OCI-LY3 (cell line): ENCODE results near the gene EEF2KMT.
A peak's percentile ranks its signal among the peaks of the same experiment; 100 is the strongest.

Experiments used
- H2AFZ ChIP-seq: fragments of 200-600, 300-600 bp; shearing (Covaris generic); 2 replicates; pipeline ENCODE4 v1.6.0; 2014; ENCODE audit warnings: antibody characterized with exemption, low read depth, low read length
- H3K27ac ChIP-seq: fragments of 200-600, 300-600 bp; sonication (generic); 2 replicates; pipeline ENCODE4 v1.5.1; 2014; ENCODE audit warnings: mild to moderate bottlenecking, low read length, moderate library complexity, mixed read lengths
- H3K27me3 ChIP-seq: fragments of 200-600, 300-600 bp; sonication (generic); 2 replicates; pipeline ENCODE4 v1.6.1; 2014; ENCODE audit warnings: low read depth, low read length, mixed read lengths
- H3K36me3 ChIP-seq: fragments of 200-600, 300-600 bp; sonication (generic); replicated peaks from 2 replicates; pipeline ENCODE3; 2014; ENCODE audit warnings: low read depth, low read length, mixed read lengths
- H3K4me1 ChIP-seq: fragments of 300-600, 200-600 bp; sonication (generic); 2 replicates; pipeline ENCODE4 v1.6.1; 2014; ENCODE audit warnings: low read length, mixed read lengths
- H3K4me2 ChIP-seq: fragments of 200-600, 300-600 bp; sonication (generic); 2 replicates; pipeline ENCODE4 v1.6.1; 2014; ENCODE audit warnings: low read length, mixed read lengths
- H3K4me3 ChIP-seq: fragments of 300-600, 200-600 bp; sonication (generic); 2 replicates; pipeline ENCODE4 v1.5.1; 2014; ENCODE audit warnings: antibody characterized with exemption, mild to moderate bottlenecking, low read length, moderate library complexity
- H3K79me2 ChIP-seq: fragments of 300-600, 200-600 bp; shearing (Covaris generic); 2 replicates; pipeline ENCODE4 v1.6.1; 2014; ENCODE audit warnings: mild to moderate bottlenecking, low read length, mixed read lengths
- H3K9ac ChIP-seq: fragments of 300-600, 200-600 bp; shearing (Covaris generic); 2 replicates; pipeline ENCODE4 v1.6.0; 2014; ENCODE audit warnings: mild to moderate bottlenecking, low read length, moderate library complexity
- H3K9me3 ChIP-seq: fragments of 200-600, 300-600 bp; shearing (Covaris generic); 2 replicates; pipeline ENCODE4 v1.6.1; 2014; ENCODE audit warnings: low read length, mixed read lengths; ENCODE audit not compliant: insufficient read depth
- H4K20me1 ChIP-seq: fragments of 200-600, 300-600 bp; sonication (generic); 2 replicates; pipeline ENCODE4 v1.6.1; 2016; ENCODE audit warnings: low read length, mixed read lengths; ENCODE audit not compliant: insufficient read depth
- EZH2phosphoT487 ChIP-seq: fragments of 200-600 bp; shearing (Covaris generic); IDR thresholded peaks from 2 replicates; pipeline ENCODE4 v1.6.1; 2018; ENCODE audit warnings: antibody characterized with exemption, mixed run types, low read depth
- TF ChIP-seq, protein P1 (sequence below): fragments of 200-600, 300-600 bp; sonication (generic); IDR thresholded peaks from 2 replicates; pipeline ENCODE4 v1.5.1; 2014; ENCODE audit warnings: antibody characterized with exemption, low read length, low read depth

The EEF2KMT gene

DNA sequence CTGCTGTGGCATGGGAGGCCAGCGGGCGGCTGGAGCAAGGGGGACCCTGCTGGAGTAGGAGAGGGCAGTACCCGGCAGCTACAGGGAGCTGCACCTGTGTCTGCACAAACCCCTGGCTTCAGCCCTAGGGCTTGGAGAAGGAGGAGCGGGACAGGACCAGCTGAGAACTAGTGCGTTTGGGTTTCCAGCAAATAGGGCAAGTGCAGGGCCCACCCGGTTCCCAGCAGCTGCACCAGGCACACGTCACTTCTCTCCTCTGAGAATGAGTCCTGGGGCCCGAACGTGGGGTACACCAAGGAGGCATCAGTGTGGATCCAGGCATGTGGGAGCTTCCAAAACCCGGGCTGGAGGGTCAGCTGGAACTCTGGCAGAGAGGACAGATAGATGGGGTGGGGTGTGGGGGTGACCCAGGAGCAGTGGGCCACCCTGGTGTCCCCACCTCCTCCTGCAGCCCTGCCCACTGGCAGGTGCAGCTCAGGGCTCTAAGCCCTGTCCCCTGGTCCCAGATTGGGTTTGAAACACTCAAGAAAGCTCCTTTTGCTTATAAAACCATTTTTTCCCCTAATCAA, 37.4 kb downstream of the EEF2KMT start:
- no peak overlapping the region for H3K9ac ChIP-seq
- H3K79me2 ChIP-seq: no peaks in the 10 kb centered on the region
- no peak for TF ChIP-seq EZH2phosphoT487
- TF ChIP-seq, protein P1, sequence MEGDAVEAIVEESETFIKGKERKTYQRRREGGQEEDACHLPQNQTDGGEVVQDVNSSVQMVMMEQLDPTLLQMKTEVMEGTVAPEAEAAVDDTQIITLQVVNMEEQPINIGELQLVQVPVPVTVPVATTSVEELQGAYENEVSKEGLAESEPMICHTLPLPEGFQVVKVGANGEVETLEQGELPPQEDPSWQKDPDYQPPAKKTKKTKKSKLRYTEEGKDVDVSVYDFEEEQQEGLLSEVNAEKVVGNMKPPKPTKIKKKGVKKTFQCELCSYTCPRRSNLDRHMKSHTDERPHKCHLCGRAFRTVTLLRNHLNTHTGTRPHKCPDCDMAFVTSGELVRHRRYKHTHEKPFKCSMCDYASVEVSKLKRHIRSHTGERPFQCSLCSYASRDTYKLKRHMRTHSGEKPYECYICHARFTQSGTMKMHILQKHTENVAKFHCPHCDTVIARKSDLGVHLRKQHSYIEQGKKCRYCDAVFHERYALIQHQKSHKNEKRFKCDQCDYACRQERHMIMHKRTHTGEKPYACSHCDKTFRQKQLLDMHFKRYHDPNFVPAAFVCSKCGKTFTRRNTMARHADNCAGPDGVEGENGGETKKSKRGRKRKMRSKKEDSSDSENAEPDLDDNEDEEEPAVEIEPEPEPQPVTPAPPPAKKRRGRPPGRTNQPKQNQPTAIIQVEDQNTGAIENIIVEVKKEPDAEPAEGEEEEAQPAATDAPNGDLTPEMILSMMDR: no peak

DNA sequence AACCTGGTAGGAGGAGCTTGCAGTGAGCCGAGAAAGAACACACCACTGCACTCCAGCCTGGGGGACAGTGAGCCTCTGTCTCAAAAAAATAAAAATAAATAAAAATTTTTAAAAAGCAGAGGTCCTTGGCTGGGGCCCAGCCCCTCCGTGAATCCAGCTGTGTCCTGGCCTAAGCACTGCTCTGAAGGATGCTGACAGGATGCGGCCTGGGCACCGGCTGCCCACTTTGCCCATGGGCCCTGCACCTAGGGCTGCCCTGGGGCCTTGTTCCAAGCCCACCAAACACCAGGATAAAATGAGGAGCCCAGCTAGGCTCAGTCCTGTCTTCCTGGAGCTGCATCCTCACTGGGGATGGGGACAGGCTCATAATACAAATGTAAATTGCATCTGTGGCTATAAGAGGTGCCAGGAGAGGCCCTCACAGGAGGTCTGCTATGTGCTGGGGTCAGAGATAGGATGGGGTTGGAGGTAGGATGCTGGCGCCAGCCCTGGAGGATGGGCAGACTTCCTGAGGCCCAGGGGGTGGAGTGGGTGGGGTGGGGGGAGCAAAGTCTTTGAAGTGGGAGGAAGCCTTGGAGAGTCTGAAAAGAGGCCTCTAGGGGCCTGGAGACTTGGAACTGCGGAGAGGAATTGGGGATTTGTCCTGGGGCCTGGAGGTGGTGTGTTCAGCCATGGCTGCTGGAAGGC, 38.1 kb downstream of the EEF2KMT start:
- Histone ChIP-seq H3K9ac (no peak overlapping the region), H3K79me2 (no peaks in the 10 kb centered on the region)

More for the DNA sequence above, 37.4 kb downstream of the EEF2KMT start:
- H3K27me3 ChIP-seq: peaks cover 12% of the 10 kb centered on the region; the same call in 1 of the 2 replicates
- H3K36me3 ChIP-seq: no peaks in the 10 kb centered on the region
- H2AFZ ChIP-seq: no peak overlapping the region
- H3K4me2 ChIP-seq: no peak overlapping the region
- H4K20me1 ChIP-seq: no peaks in the 10 kb centered on the region
- no peaks in the 10 kb centered on the region for H3K4me1 ChIP-seq
- H3K27ac ChIP-seq: no peak overlapping the region
- no peaks in the 10 kb centered on the region for H3K9me3 ChIP-seq
- no peak overlapping the region for H3K4me3 ChIP-seq

DNA sequence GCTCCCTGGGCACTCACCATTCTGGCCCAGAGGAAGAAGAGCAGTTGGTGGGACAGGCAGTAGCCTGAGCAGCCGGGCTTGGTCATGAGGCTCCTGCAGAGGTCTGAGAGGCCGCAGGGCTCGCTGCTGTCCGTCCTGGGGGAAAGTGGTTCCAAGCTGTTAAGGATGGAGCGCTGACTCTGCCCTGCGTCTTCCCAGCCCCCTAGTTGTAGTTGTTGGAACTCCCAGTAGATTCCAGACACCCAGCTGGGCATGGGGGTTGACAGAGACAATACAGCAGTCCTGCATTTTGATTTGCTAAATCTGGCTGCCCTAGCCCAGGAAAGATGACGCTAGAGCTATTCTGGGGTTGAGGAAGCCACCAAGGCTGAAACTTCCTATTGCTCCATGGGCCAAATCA, 39.1 kb downstream of the EEF2KMT start:
- no peak overlapping the region for H2AFZ ChIP-seq
- peaks cover 12% of the 10 kb centered on the region; the same call in 1 of the 2 replicates for H3K27me3 ChIP-seq
- H3K27ac ChIP-seq: no peak overlapping the region
- H3K4me2 ChIP-seq: no peak overlapping the region
- no peaks in the 10 kb centered on the region for H3K4me1 ChIP-seq
- H3K4me3 ChIP-seq: no peak overlapping the region
- no peak overlapping the region for H3K9ac ChIP-seq
- no peaks in the 10 kb centered on the region for H4K20me1 ChIP-seq
- no peaks in the 10 kb centered on the region for H3K36me3 ChIP-seq
- no peaks in the 10 kb centered on the region for H3K9me3 ChIP-seq
- H3K79me2 ChIP-seq: no peaks in the 10 kb centered on the region
- TF ChIP-seq EZH2phosphoT487: no peak
- TF ChIP-seq, protein P1: no peak

More for the DNA sequence above, 38.1 kb downstream of the EEF2KMT start:
- no peak overlapping the region for H3K4me3 ChIP-seq
- TF ChIP-seq, protein P1: no peak
- no peak for TF ChIP-seq EZH2phosphoT487
- H3K27ac ChIP-seq: no peak overlapping the region
- no peak overlapping the region for H2AFZ ChIP-seq
- H3K9me3 ChIP-seq: no peaks in the 10 kb centered on the region
- no peak overlapping the region for H3K4me2 ChIP-seq
- H3K27me3 ChIP-seq: peaks cover 12% of the 10 kb centered on the region; the same call in 1 of the 2 replicates
- no peaks in the 10 kb centered on the region for H3K4me1 ChIP-seq
- H4K20me1 ChIP-seq: no peaks in the 10 kb centered on the region
- no peaks in the 10 kb centered on the region for H3K36me3 ChIP-seq

DNA sequence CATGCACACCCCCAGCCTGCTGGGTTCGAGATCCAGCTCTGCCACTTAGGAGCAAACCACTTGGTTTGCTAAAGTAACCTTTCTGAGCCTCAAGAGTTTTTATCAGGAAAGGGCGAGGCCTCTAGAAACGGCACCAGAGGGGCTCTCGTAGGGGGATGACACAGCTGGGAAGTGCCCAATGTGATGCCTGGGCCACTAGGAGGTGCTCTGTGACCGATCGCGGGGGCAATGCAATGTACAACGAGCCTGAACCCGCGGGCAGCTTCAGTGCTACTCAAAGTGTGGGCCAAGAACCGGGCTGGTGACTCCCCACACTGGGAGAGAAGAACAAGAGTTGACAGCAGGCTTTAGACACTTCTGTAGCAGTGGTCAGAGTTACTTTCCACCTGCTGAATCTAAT, 41.2 kb downstream of the EEF2KMT start:
- no peaks in the 10 kb centered on the region for H3K4me1 ChIP-seq
- TF ChIP-seq, protein P1: peak; percentile 57
- TF ChIP-seq EZH2phosphoT487: no peak
- no peak overlapping the region for H3K9ac ChIP-seq
- no peaks in the 10 kb centered on the region for H4K20me1 ChIP-seq
- peaks cover 4% of the 10 kb centered on the region; the same call in 1 of the 2 replicates for H3K27me3 ChIP-seq
- H3K79me2 ChIP-seq: no peaks in the 10 kb centered on the region
- no peaks in the 10 kb centered on the region for H3K36me3 ChIP-seq
- H2AFZ ChIP-seq: 0 out of 2 replicates have a peak overlapping the region, but pooled peaks have one; percentile 12
- H3K4me2 ChIP-seq: no peak overlapping the region
- no peaks in the 10 kb centered on the region for H3K9me3 ChIP-seq
- no peak overlapping the region for H3K27ac ChIP-seq
- no peak overlapping the region for H3K4me3 ChIP-seq
